T1000 (cell line): ENCODE results near the gene SERPINB13.
"Not testable (repeated sequence)": the region's sequence is repeated elsewhere in the genome, so short reads cannot be mapped to it uniquely, and the experiment has no call there.

Experiments
- DNase-seq: peaks from one replicate; lab custom pipeline; 2025; ENCODE audit warnings: mixed read lengths; lab: John Stamatoyannopoulos, UW

SERPINB13 gene

DNA sequence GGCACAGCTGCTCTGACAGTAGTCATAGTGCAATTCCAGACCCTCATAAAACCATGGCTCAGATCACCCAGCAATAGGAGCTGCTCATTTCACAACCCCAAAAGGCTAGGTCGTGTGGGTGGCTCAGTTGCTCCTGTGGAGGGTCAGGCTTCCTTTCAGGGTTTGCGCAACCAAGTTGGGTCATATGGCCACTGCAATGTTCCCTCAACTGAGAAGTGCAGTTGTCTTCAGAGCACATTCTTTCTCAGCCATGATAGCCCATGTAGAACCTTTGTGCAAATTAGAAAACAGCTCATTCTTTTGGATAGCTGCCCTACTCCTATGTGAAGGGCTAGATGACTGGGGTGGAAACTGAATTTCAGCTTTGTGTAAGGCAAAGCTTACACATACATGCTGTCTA, 3.2 kb downstream of the SERPINB13 start:
- DNase-seq = no peak

DNA sequence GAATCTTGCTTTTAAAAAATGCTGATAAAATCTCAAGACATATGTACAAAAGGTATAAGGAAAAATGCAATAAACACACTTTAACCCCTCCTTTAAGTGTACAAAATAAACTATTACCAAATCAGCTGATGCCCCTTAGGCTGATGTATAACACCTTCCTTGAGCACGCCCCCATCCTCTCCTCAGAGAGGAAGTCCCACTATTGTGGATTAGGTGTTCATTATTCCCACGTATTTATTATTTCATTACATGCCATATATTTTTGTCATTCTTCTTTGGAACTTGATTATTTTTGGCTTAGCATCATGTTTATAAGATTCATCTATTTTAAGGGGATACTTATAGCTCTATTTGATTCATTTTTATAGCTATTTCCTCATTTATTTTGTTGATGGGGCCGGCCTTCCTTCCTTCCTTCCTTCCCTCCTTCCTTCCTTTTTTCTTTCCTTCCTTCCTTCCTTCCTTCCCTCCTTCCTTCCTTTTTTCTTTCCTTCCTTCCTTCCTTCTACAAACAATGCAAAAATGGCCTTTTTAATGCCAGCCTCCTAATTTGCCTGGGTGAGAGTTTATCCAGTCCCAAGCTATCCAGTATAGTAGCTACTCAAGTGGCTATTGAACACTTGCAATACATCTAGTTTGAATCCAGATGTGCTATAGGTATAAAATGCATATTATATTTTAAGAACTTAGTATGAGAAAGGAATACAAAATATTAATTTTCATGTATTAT, 4.0 kb downstream of the SERPINB13 start:
- DNase-seq = no peak

- no peak for DNase-seq
Measured at GRCh38 chr18:63591725-63592124, 4.6 kb downstream of the SERPINB13 start.

DNA sequence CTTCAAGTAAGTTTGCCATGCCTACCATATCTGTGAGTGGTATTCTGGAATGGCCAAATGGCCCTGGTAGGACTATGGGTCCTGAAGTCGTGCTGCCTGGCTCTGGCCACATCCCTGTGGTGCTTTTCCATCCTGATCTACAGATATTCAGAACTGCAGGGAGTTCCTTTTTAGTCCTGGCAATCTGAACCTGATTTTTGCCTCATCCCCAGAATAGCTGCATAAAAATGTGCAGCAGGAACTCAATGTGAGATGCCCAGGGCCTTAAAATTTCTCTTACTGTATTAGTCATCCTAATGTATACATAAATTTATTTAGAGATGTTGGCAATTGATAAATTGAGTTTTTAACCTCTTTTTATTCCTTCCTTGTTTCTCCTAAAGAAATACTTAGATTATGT, 5.3 kb downstream of the SERPINB13 start:
- no peak for DNase-seq

GRCh38 chr18:63596964-63597363, 9.8 kb downstream of the SERPINB13 start:
- DNase-seq = no peak

GRCh38 chr18:63603355-63603754, 16.2 kb downstream of the SERPINB13 start:
- DNase-seq = no peak

DNA sequence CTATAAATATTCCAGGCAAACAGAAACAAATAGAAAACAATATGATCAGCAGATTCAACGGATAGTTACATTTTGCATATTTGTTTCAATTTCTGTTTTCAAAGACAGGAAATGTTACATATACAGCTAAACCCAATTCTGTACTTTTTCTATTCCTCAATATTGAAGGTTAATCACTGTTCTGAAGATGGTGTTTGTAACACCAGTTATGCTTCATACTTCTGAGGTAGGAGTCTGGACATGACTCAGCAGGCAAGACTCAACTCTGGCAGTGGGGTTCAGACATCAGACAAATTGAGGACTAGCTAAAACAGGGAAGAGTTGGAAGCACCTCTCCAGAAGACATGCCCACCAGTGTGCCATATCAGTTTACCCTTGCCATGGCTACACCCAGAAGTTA, 16.6 kb downstream of the SERPINB13 start:
- no peak for DNase-seq

DNA sequence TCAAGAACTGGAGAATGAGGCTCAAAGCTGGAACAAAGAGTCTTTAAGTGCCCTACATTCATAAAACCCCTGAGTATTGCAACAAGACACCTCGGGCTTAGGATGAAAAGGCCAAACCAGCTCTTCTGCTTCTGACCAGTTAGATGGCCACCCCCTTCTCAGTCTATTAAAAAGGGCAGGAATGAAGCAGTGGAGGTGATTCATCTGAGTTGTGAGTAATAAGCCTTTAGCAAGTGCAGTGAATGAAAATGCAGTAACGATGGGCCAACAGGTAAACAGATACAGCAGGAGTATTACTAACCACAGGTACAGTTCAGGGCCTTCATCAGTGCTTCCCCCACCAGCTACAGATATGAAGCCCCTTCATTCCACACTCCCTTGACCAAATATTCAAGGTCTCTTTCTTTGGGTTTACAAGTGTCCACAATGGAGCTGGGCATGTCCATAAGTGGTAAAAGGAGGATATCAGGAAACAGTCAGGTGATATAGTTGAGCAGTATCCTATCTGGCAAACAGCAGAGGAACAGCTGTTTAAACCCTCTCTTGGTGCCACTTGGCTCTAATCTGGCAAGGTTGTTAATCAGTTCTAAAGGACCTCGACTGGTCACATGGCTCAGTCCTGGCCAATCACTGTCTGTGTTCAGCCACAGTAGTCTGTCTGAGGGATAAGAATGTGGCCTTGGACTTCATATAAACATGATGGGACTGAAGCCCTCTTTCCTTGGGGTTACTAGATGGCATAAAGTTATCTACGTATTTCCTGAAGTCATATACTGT, 17.8 kb downstream of the SERPINB13 start:
- no peak for DNase-seq

DNA sequence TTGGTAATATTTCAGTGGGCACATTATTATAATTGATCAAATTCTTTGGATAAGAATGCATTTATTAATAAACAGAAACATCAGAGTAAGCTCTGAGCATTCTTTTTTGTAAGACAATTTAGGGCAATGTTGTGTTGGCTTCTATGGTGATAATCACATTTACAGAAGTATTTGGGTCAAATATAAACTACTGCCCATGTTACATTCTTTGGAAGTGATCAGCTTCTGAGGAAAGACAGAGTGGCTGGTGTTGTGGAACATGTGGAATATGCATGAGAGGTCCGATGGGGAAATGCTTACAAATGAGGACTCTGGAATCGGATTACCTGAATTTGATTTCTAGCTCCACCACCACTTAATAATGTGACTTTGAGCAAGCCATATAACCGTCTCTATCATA, 19.4 kb downstream of the SERPINB13 start:
- DNase-seq = no peak

GRCh38 chr18:63613420-63613819, 26.3 kb downstream of the SERPINB13 start:
- no peak for DNase-seq

- no peak for DNase-seq
Measured at GRCh38 chr18:63617049-63617914, 30.1 kb downstream of the SERPINB13 start.

GRCh38 chr18:63617915-63618234, 30.7 kb downstream of the SERPINB13 start:
- DNase-seq = no peak

GRCh38 chr18:63619661-63620060, 32.5 kb downstream of the SERPINB13 start:
- DNase-seq = no peak

DNA sequence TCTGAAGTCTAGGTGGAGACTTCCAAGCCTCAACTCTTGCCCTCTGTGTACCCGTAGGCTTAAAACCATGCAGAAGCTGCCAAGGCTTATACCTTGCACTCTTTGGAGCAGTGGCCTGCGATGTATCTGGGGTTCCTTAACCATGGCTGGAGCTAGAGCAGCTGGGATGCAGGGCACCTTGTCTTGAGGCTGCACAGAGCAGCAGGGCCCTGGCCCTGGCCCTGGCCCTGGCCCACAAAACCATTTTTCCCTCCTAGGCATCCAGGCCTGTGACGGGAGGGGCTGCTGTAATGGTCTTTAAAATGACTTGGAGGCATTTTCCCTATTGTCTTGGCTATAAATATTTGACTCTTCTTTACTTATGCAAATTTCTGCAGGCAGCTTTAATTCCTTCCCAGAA, 37.7 kb downstream of the SERPINB13 start:
- DNase-seq = no peak

- no peak for DNase-seq
Measured at GRCh38 chr18:63626431-63626830, 39.3 kb downstream of the SERPINB13 start.

GRCh38 chr18:63627819-63628218, 40.7 kb downstream of the SERPINB13 start:
- DNase-seq = no peak

- no peak for DNase-seq
Measured at GRCh38 chr18:63637703-63638102, 50.6 kb downstream of the SERPINB13 start.

DNA sequence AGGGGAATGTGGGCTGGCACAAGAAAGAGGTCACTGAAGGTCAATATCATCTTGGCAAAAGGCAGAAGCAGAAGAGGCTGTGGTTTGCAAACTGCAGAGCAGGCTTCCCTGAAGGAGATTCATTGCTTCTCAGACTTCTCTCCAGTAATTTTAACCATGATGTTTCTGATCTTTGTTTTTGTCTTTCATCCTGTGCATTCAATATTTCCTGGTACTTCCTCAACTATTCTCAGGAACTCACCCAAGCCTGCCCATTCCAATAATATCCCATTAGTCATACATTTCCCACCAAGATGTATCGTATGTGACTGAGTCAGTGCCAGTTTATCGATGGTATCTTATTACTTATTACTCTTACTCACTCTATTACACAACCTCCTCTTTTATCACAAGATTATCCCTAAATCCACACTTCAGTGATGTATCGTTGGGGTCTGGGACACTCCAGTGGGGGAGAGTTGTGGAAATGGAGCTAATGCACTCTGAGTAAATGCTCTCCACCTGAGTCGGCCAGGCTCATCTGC, 54.1 kb downstream of the SERPINB13 start:
- DNase-seq = not testable (repeated sequence)

DNA sequence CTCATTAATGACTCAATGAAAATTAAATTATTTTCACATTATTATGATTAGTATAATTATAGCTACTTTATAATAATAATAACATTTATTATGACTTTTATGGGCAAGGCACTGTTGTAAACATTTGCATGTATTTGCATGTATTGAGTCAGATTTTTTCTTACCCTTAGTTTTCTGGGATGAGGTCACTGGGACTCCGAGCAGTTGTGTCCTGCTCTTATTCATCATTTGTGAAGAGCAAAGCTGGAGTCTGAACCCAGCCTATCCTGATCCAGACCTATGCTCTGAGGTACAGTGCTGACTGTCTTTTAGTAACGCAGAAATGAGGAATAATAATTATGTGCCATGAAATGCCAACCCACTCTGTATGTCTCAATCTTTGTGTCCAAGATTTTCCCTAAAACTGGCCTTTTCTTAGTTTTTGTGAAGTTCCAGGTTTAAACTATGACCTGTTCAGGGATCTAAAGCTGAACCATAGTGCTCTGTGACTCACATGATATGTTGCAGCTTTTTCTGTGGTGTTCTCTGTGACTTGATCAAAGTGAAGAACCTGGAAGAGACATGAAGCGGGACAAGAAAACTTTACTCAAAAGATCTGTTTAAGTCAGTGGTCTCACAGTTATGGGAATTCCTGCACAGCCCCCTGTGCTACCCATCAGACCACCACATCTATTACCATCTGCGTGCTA, 55.7 kb downstream of the SERPINB13 start:
- DNase-seq = not testable (repeated sequence)

- DNase-seq = not testable (repeated sequence)
Measured at GRCh38 chr18:63644142-63644541, 57.0 kb downstream of the SERPINB13 start, which contains the start of gene SERPINB4. Gene SERPINB4 (minus strand): TSS chr18:63644256. CDS start chr18:63643577, 679 bp downstream.

- DNase-seq = not testable (repeated sequence)
Measured at GRCh38 chr18:63644694-63645093, 57.6 kb downstream of the SERPINB13 start.

DNA sequence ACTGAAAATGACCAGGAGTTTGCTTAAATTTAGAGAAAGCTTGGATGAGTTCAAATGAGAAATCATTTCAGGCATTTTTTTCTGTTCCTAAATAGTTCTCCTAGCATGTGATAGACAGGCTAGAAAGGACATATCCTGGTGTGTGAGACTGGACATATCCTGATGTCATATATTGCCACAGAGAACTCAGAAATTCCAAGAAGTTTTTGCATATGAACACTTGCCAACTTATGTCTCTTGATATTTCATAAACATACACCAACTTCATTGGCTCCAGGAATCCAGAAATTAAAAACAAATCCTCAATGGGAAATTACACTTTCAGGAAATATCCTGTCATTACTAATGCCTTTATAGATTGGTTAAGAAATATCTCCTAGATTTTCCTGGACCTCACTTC, 59.8 kb downstream of the SERPINB13 start:
- no peak for DNase-seq
